GM10266 (cell line): ENCODE measurements around the gene GNB1L.
"Not testable (repeated sequence)": the region's sequence is repeated elsewhere in the genome, so short reads cannot be mapped to it uniquely, and the experiment has no call there.

Experiments
- DNase-seq: peaks from one replicate; pipeline ENCODE4 v3.0.0; 2012; ENCODE audit errors: extremely low spot score
- TF ChIP-seq, protein P1 (sequence below): IDR thresholded peaks from 2 replicates; pipeline ENCODE4 v1.5.1; 2012; ENCODE audit warnings: mild to moderate bottlenecking, low read depth; ENCODE audit not compliant: control insufficient read depth, insufficient read depth; ENCODE audit errors: missing control alignments

Gene GNB1L

GRCh38 chr22:19798003-19798665 lies 56.5 kb downstream of the GNB1L start:
- TF ChIP-seq, protein P1, sequence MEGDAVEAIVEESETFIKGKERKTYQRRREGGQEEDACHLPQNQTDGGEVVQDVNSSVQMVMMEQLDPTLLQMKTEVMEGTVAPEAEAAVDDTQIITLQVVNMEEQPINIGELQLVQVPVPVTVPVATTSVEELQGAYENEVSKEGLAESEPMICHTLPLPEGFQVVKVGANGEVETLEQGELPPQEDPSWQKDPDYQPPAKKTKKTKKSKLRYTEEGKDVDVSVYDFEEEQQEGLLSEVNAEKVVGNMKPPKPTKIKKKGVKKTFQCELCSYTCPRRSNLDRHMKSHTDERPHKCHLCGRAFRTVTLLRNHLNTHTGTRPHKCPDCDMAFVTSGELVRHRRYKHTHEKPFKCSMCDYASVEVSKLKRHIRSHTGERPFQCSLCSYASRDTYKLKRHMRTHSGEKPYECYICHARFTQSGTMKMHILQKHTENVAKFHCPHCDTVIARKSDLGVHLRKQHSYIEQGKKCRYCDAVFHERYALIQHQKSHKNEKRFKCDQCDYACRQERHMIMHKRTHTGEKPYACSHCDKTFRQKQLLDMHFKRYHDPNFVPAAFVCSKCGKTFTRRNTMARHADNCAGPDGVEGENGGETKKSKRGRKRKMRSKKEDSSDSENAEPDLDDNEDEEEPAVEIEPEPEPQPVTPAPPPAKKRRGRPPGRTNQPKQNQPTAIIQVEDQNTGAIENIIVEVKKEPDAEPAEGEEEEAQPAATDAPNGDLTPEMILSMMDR: no peak
- no peak for DNase-seq

DNA sequence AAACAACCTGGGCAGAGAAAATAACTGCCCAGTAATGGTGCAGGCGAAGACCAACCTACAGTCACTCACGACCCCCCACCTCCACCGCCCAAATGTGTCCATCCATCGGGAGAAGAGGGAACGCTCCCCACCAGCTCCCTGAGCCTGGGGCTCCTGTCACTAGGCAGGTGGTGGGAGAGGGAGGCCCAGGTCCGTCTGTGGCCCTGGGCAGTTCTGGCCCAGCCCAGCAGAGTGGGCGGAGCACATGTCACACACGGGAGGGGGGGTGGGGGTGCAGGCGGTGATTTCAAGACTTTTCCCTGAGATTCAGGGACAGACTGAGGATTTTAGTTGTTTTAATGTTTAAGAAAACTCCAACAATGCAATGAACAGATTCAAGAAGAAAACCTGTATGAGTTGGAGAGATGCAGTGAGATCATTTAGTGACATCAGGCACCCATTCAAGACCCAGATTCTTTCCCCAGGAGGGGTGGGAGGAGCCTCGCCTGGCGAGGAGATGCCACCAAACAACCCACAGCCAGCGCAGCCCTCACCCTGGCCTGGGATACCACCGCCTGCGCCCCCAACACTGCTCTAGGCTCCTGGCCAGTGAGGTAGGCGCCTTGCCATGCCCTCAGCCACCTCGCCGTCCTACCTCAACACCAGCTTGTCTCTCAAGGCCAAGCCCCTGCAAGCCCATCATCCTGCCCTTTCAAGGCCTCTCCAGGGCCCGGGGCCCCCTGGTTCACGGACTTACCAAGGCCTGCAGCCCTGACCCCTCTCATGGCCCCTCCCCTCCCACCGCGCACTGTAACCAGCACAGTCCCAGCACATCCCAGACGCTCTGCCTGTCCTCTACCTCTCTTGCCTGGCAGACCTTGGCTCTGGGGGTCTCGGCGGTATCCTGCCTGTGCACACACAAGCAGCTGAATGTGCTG lies 57.3 kb downstream of the GNB1L start:
- TF ChIP-seq, protein P1: no peak
- no peak for DNase-seq

GRCh38 chr22:19796160-19796559 lies 58.5 kb downstream of the GNB1L start:
- TF ChIP-seq, protein P1: no peak

GRCh38 chr22:19795617-19796008 lies 59.1 kb downstream of the GNB1L start:
- TF ChIP-seq, protein P1: no peak
- DNase-seq: no peak

More at GRCh38 chr22:19796160-19796559, 58.5 kb downstream of the GNB1L start:
- no peak for DNase-seq

DNA sequence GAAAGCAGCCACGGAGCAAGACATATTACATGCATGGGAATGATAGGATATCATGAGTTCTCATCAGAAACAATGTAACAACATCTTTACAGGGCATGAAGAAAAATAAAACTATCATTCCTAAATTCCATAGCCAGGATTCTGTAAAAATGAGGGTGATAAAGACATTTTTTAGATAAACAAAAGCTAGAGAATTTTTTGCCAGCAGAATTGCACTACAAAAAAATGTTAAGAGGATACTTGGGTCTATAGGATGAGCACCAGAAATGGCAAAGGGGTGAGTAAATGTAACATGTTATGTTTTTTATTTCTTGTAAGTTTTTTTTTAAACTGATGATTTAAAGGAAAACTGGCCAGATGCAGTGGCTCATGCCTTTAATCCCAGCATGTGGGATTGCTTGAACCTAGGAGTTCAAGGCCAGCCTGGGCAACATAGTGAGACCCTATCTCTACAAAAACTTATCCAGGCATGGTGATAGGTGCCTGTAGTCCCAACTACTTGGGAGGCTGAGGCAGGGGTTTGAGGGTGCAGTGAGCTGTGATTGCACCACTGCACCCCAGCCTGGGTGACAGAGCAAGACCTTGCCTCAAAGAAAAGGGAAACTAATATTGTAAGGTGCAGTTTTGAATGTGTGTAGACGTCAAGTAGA lies 60.9 kb downstream of the GNB1L start:
- DNase-seq: no peak
- TF ChIP-seq, protein P1: no peak

- TF ChIP-seq, protein P1: no peak
- no peak for DNase-seq
These were observed 61.5 kb downstream of the GNB1L start for GRCh38 chr22:19793161-19793560.

DNA sequence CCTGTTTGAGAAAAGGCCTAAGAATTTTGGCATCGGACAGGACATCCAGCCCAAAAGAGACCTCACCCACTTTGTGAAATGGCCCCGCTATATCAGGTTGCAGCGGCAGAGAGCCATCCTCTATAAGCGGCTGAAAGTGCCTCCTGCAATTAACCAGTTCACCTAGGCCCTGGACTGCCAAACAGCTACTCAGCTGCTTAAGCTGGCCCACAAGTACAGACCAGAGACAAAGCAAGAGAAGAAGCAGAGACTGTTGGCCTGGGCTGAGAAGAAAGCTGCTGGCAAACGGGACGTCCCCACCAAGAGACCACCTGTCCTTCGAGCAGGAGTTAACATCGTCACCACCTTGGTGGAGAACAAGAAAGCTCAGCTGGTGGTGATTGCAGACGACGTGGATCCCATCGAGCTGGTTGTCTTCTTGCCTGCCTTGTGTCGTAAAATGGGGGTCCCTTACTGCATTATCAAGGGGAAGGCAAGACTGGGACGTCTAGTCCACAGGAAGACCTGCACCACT lies 62.2 kb downstream of the GNB1L start:
- DNase-seq: not testable (repeated sequence)
